Fibroblast of skin of left quadriceps (primary cell): Measurements from ENCODE around the gene ESR2.
"Not testable (repeated sequence)": the region's sequence is repeated elsewhere in the genome, so short reads cannot be mapped to it uniquely, and the experiment has no call there.

ENCODE experiments used
- DNase-seq, 2 experiments: peaks; one replicate each; pipeline ENCODE4 v3.0.0-alpha.2; 2013; ENCODE audit warnings: low read depth in 2 of 2

Gene ESR2

GRCh38 chr14:64091217-64091616 is 203.0 kb downstream of the ESR2 start:
- DNase-seq: no peak

DNA sequence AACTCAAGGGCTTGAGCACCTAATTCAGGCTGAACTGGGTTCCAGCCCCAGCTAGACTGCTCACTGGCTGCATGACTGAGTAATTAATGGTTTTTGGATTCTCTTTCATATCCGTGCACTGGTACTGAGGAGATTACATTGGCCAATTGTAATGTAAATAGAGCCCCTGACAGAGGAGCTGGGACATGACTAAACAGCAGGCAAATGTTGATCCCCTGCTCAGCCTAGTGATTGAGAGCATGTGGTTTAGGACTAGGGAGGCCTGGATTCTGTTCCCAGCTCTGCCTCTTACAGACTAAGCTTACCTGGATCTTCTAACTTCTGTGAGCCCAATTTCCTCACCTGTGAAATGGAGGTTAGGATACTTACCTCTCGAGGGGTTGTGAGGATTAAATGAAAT is 204.3 kb downstream of the ESR2 start:
- no peak for DNase-seq

DNA sequence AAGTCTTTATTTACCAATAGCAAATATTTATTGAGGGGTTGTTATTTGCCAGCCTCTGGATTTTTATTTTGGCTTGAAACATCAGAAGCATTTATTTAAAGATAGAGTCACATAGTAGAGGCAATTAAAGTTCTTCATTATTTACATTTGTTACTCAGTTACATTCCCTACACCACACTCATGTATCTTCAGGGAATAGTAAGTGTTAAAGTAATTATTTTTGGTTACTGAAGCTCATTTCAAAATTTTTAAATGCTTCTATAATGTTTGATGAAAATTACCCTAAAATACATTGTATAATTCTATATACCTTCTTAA is 205.6 kb downstream of the ESR2 start:
- no peak for DNase-seq

- DNase-seq: no peak
Observed at GRCh38 chr14:64082837-64083236, 211.3 kb downstream of the ESR2 start.

- no peak for DNase-seq
Observed at GRCh38 chr14:64081174-64081746, 212.9 kb downstream of the ESR2 start.

GRCh38 chr14:64080452-64080851 is 213.7 kb downstream of the ESR2 start:
- DNase-seq: no peak

DNA sequence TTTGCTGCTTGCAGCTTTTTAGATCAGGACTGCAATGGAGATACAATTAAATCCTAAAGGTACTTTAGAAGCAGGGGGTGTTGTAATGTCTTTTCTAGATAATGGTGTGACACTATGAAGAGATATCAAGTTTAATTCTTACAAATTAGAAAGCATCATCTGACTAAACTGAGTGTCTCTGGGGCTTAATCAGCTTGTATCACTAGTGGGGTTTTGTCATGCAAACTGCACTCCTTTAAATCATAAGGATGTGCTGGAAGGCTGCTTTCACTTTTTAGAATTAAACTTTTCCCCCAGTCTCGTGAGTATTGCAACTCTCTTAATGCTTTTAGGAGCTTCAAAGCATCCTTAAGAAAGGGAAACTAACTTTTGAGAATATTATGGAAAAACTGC is 218.6 kb downstream of the ESR2 start:
- no peak for DNase-seq

GRCh38 chr14:64074961-64075612 is 219.1 kb downstream of the ESR2 start:
- no peak for DNase-seq

GRCh38 chr14:64069634-64070359 is 224.4 kb downstream of the ESR2 start:
- no peak for DNase-seq

DNA sequence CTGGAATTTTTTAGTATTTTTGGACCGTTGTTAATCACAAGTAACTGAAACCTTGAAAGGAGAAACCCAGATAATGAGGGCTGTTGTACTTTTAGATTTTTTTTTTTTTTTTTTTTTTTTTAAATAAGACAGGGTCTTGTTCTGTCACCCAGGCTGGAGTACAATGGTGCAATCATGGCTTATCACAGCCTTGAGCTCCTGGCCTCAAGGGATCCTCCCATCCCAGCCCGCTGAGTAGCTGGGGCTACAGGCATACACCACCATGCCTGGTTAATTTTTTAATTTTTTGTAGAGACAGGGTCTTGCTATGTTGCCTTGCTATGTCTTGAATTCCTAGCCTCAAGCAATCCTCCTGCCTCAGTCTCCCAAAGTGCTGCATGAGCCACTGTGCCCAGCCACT is 229.7 kb downstream of the ESR2 start:
- DNase-seq: no peak

- DNase-seq: no peak
Observed at GRCh38 chr14:64062381-64063115, 231.6 kb downstream of the ESR2 start.

GRCh38 chr14:64061706-64062105 is 232.5 kb downstream of the ESR2 start:
- no peak for DNase-seq

GRCh38 chr14:64061115-64061514 is 233.1 kb downstream of the ESR2 start:
- DNase-seq: no peak

GRCh38 chr14:64060648-64061096 is 233.5 kb downstream of the ESR2 start:
- DNase-seq: no peak

DNA sequence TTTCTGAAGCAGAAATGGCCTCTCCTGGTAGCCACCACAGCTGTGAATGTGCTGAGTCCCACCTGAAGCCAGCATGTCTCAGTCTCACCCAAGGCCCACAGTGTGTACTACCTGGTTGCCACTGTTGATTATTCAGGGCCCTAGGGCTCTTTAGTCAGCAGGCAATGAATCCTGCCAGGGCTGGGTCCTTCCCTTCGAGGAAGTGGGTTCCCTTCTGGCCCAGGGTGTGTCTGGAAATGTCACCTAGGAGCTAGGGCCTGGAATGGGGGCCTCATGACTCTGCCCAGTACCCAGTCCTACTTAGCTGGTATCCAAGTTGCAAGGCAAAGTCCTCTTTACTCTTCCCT is 234.0 kb downstream of the ESR2 start:
- DNase-seq: no peak

- DNase-seq: no peak
Observed at GRCh38 chr14:64059454-64060198, 234.5 kb downstream of the ESR2 start.

DNA sequence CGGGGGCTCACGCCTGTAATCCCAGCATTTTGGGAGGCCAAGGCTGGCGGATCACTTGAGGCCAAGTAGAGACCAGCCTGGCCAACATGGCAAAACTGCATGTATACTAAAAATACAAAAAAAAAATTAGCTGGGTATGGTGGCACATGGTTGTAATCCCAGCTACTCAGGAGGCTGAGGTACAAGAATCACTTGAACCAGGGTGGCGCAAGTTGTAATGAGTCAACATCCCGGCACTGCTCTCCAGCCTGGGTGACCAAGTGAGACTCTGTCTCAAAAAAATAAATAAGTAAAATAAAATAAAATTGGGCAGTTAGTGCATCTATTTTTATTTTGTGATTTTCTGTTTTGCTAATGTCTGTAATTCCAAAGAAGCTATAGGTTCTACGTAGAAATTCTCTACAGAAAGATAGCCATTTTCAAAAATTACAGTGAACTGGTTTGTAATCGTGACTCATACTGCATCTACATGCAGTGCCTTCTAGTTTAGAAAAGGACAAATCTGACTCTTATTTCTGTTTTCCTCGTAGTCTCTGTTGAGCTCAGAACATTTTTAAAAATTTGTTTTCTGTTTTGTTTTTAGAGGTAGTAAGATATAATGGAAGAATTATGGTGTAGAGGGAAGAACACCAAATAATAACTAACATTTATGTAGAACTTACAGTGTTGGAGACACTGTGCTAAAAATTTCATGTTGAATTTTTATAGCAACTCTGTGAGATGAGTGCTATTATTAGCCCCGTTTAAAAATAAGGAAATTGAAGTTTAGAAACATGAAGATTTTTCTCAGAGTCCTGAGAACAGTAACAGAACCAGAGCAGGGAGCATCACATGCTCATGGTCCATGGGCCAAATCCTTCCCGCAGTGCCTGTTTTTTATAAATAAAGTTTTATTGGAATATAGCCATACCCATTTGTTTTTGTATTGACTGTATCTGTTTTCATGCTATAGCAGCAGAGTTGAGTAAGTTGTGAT is 240.2 kb downstream of the ESR2 start:
- DNase-seq: no peak

DNA sequence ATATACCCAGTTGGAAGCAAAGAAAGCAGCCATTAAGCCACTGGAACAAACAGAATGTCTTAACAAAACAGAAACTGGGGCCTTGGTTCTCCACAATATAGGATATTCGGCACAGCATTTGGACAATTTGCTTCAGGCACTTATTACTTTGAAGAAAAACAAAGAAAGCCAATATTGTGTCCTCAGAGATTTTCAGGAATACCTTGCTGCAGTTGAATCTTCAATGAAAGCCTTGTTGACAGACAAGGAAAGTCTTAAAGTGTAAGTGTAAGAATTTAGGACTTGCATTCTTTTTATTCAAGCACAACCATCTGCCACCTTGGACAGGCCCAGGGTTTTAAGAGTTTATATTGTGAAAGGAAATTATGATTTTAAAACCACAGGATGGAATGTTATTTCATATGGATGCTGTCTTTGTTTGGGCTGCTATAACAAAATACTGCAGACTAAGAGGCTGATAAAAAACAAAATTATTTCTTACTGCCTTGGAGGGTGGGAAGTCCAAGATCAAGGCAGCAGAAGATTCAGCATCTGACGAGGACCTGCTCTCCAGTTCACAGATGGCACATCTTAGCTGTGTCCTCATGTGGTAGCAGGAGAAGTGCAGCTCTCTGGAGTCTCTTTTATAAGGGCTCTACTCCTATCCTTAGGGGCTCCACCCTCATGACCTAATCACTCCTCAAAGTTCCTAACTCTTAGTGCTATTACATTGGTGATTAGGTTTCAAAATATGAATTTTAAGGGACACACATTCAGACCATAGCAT is 244.4 kb downstream of the ESR2 start:
- no peak for DNase-seq

DNA sequence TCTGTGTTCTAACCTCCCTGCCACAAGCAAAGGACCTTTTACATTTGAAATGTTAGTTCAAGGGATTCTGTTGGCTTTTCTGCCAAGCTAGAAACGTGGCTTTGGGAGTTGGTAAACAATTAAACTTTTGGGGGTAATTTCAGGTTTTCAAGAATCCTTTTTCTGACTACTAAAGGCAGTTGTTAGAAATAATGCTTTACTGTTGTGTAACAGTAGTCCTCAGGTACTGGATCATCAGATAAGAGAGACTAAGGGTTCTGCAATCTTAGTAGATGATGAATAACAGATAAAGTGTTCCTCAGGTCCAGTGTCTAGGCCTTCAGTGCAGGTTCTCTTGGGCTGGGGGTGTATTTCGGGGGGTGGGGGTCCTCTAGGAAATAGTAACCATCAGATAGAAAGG is 249.1 kb downstream of the ESR2 start:
- no peak for DNase-seq

- DNase-seq: not testable (repeated sequence)
Observed at GRCh38 chr14:64043296-64043695, 250.9 kb downstream of the ESR2 start.
